Measurements from ENCODE around the gene KATNAL2.

Gene KATNAL2

GRCh38 chr18:47081578-47081977 is 164.2 kb downstream of the KATNAL2 start:
- DNase-seq (ENCODE audit: low spot score): no peak
- no peak for TF ChIP-seq CTCF (IDR thresholded peaks at IDR 0.05)
- Histone ChIP-seq H3K27ac (no peak overlapping the region), H3K4me3 (no peak overlapping the region)

GRCh38 chr18:47087676-47088075 is 170.3 kb downstream of the KATNAL2 start:
- DNase-seq (ENCODE audit: low spot score): no peak
- no peak overlapping the region for H3K4me3 ChIP-seq
- TF ChIP-seq CTCF (IDR thresholded peaks at IDR 0.05): no peak
- H3K27ac ChIP-seq: no peak overlapping the region

- TF ChIP-seq CTCF (IDR thresholded peaks at IDR 0.05): no peak
- no peak for DNase-seq (ENCODE audit: low spot score)
- Histone ChIP-seq H3K4me3 (no peak overlapping the region), H3K27ac (no peak overlapping the region)
These were observed 178.4 kb downstream of the KATNAL2 start for GRCh38 chr18:47095810-47096209.

GRCh38 chr18:47100212-47100831 is 182.9 kb downstream of the KATNAL2 start:
- Histone ChIP-seq H3K4me3 (no peak overlapping the region), H3K27ac (no peak overlapping the region)
- no peak for DNase-seq (ENCODE audit: low spot score)
- peak; percentile 49 for TF ChIP-seq CTCF (IDR thresholded peaks at IDR 0.05)

- Histone ChIP-seq H3K27ac (no peak overlapping the region), H3K4me3 (no peak overlapping the region)
- TF ChIP-seq CTCF (IDR thresholded peaks at IDR 0.05): no peak
- no peak for DNase-seq (ENCODE audit: low spot score)
These were observed 191.0 kb downstream of the KATNAL2 start for GRCh38 chr18:47108373-47108772.

- H3K27ac ChIP-seq: no peak overlapping the region
- no peak for DNase-seq (ENCODE audit: low spot score)
- no peak for TF ChIP-seq CTCF (IDR thresholded peaks at IDR 0.05)
- H3K4me3 ChIP-seq: no peak overlapping the region
These were observed 191.6 kb downstream of the KATNAL2 start for GRCh38 chr18:47108998-47109405.

GRCh38 chr18:47109720-47110119 is 192.3 kb downstream of the KATNAL2 start:
- Histone ChIP-seq H3K27ac (no peak overlapping the region), H3K4me3 (no peak overlapping the region)
- DNase-seq (ENCODE audit: low spot score): no peak
- no peak for TF ChIP-seq CTCF (IDR thresholded peaks at IDR 0.05)

Measured in coronary artery (tissue), 2 donors.